H1 (cell line): ENCODE results near the gene ANKRD13C. TPM values are rescaled to one million over a fixed set of nuclear protein-coding genes. Genes with fewer than 3 reads are reported as not detected.

ENCODE experiments used
- CTCF ChIA-PET: fragments of 300-600 bp; sonication (Branson Sonifier 250); formaldehyde crosslinking; loops from one replicate; lab custom pipeline; 2021; ENCODE audit not compliant: partially characterized antibody; lab: Charles Lee
- POLR2A ChIA-PET: fragments of 300-600 bp; sonication (Branson Sonifier 250); formaldehyde crosslinking; loops from one replicate; lab custom pipeline; 2021; ENCODE audit warnings: inconsistent platforms; ENCODE audit not compliant: partially characterized antibody; lab: Charles Lee
- DNase-seq, 2 experiments: peaks; one replicate each; pipeline versions ENCODE4 v3.0.0 to v3.0.0-alpha.2; 2010 to 2022; ENCODE audit warnings: low spot score in 2 of 2, low read depth in 1 of 2, mixed read lengths in 1 of 2
- FAIRE-seq: peaks from 2 replicates; lab custom pipeline; 2011; peaks lifted over from hg19 to GRCh38; lab: Jason Lieb, UNC
- H2AFZ ChIP-seq: 2 replicates; pipeline ENCODE4 v1.8.1; 2012; ENCODE audit warnings: low read length, inconsistent platforms
- H2AK5ac ChIP-seq: 2 replicates; pipeline ENCODE4 v1.6.1; 2013; ENCODE audit warnings: low read depth, low read length
- H2BK120ac ChIP-seq: replicated peaks from 2 replicates; pipeline ENCODE3; 2013; ENCODE audit warnings: low read depth, low read length, inconsistent platforms
- H2BK12ac ChIP-seq: 2 replicates; pipeline ENCODE4 v1.6.1; 2013; ENCODE audit warnings: low read depth, low read length
- H2BK15ac ChIP-seq: 2 replicates; pipeline ENCODE4 v1.6.1; 2013; ENCODE audit warnings: low read length
- H2BK20ac ChIP-seq: 2 replicates; pipeline ENCODE4 v1.6.1; 2013; ENCODE audit warnings: low read length
- H2BK5ac ChIP-seq: 2 replicates; pipeline ENCODE4 v1.6.1; 2013; ENCODE audit warnings: low read depth, low read length
- H3K14ac ChIP-seq: 2 replicates; pipeline ENCODE4 v1.6.1; 2013; ENCODE audit warnings: inconsistent platforms; ENCODE audit not compliant: insufficient read length
- H3K18ac ChIP-seq: 2 replicates; pipeline ENCODE4 v1.6.1; 2013; ENCODE audit warnings: low read length; ENCODE audit errors: extremely low read depth
- H3K23ac ChIP-seq: 2 replicates; pipeline ENCODE4 v1.6.1; 2013; ENCODE audit warnings: inconsistent platforms; ENCODE audit not compliant: insufficient read length
- H3K23me2 ChIP-seq: 2 replicates; pipeline ENCODE4 v1.6.1; 2013; ENCODE audit warnings: low read depth, low read length
- H3K27ac ChIP-seq: 2 replicates; pipeline ENCODE4 v1.6.1; 2011; ENCODE audit warnings: low read depth, low read length, inconsistent platforms
- H3K27me3 ChIP-seq, 4 experiments: replicated peaks in 1 of 4; 1 replicate in 1 of 4; 2 replicates in 3 of 4; pipeline versions ENCODE4 v1.6.1 to v1.8.1; 2011 to 2013; ENCODE audit warnings: low read length in 3 of 4, mild to moderate bottlenecking in 3 of 4, inconsistent platforms in 2 of 4, mixed read lengths in 2 of 4, moderate library complexity in 1 of 4; ENCODE audit not compliant: control insufficient read depth in 3 of 4, insufficient read depth in 3 of 4; ENCODE audit errors: extremely low read depth in 1 of 4
- H3K36me3 ChIP-seq, 4 experiments: 2 replicates each; pipeline versions ENCODE4 v1.6.1 to v1.8.1; 2011 to 2013; ENCODE audit warnings: mild to moderate bottlenecking in 4 of 4, low read length in 3 of 4, moderate library complexity in 2 of 4, control low read depth in 1 of 4, inconsistent platforms in 1 of 4; ENCODE audit not compliant: insufficient read depth in 4 of 4, control insufficient read depth in 2 of 4
- H3K4ac ChIP-seq: replicated peaks from 2 replicates; pipeline ENCODE3; 2013; ENCODE audit warnings: low read length, low read depth, mixed read lengths, inconsistent platforms; ENCODE audit not compliant: insufficient read length
- H3K4me1 ChIP-seq, 4 experiments: replicated peaks in 1 of 4; 1 replicate in 1 of 4; 2 replicates in 3 of 4; pipeline versions ENCODE4 v1.6.1 to v1.8.1; 2011 to 2013; ENCODE audit warnings: low read length in 3 of 4, inconsistent platforms in 2 of 4, mixed read lengths in 1 of 4; ENCODE audit not compliant: insufficient read depth in 4 of 4, control insufficient read depth in 3 of 4
- H3K4me2 ChIP-seq, 2 experiments: 2 replicates each; pipeline versions ENCODE4 v1.6.1 to v1.8.1; 2011 to 2013; ENCODE audit warnings: low read depth in 2 of 2, low read length in 2 of 2, control low read depth in 1 of 2, inconsistent platforms in 1 of 2, mild to moderate bottlenecking in 1 of 2; ENCODE audit not compliant: insufficient read depth in 1 of 2
- H3K4me3 ChIP-seq, 4 experiments: fragments of 200-600, 300-600 bp in 1 of 4; sonication (generic), shearing (Covaris generic), sonication (Bioruptor Twin) in 1 of 4; 2 replicates each; pipeline versions ENCODE4 v1.5.1 to v1.8.1; 2011 to 2016; ENCODE audit warnings: low read length in 4 of 4, low read depth in 3 of 4, control low read depth in 2 of 4, inconsistent platforms in 2 of 4, mild to moderate bottlenecking in 2 of 4, mixed read lengths in 1 of 4, moderate library complexity in 1 of 4; ENCODE audit not compliant: insufficient read depth in 2 of 4; ENCODE audit errors: extremely low read depth in 1 of 4
- H3K56ac ChIP-seq: replicated peaks from 2 replicates; pipeline ENCODE3; 2013; ENCODE audit warnings: low read depth, mild to moderate bottlenecking, mixed read lengths, low read length, inconsistent platforms; ENCODE audit not compliant: insufficient read length
- H3K79me1 ChIP-seq: 2 replicates; pipeline ENCODE4 v1.6.1; 2013; ENCODE audit warnings: low read depth, low read length, control low read depth
- H3K79me2 ChIP-seq, 2 experiments: 2 replicates each; pipeline versions ENCODE4 v1.6.1 to v1.8.1; 2012 to 2013; ENCODE audit warnings: low read length in 2 of 2, mild to moderate bottlenecking in 2 of 2, inconsistent platforms in 1 of 2; ENCODE audit not compliant: insufficient read depth in 2 of 2, control insufficient read depth in 1 of 2
- H3K9ac ChIP-seq, 4 experiments: replicated peaks in 1 of 4; 1 replicate in 1 of 4; 2 replicates in 3 of 4; pipeline versions ENCODE4 v1.6.1 to v1.8.1; 2011 to 2013; ENCODE audit warnings: low read depth in 3 of 4, low read length in 3 of 4, control low read depth in 2 of 4, mild to moderate bottlenecking in 2 of 4, moderate library complexity in 2 of 4, inconsistent platforms in 1 of 4; ENCODE audit errors: extremely low read depth in 1 of 4
- H3K9me3 ChIP-seq, 2 experiments: 2 replicates each; pipeline versions ENCODE4 v1.6.1 to v1.8.1; 2012 to 2013; ENCODE audit warnings: mild to moderate bottlenecking in 2 of 2, moderate library complexity in 2 of 2, control low read depth in 1 of 2, inconsistent platforms in 1 of 2, low read depth in 1 of 2, low read length in 1 of 2, mixed read lengths in 1 of 2; ENCODE audit not compliant: insufficient read depth in 2 of 2
- H4K20me1 ChIP-seq, 2 experiments: replicated peaks in 1 of 2; 2 replicates each; pipeline versions ENCODE3 to v1.8.1; 2011 to 2013; ENCODE audit warnings: inconsistent platforms in 2 of 2, low read length in 2 of 2, mild to moderate bottlenecking in 1 of 2; ENCODE audit not compliant: insufficient read depth in 2 of 2, control insufficient read depth in 1 of 2
- H4K5ac ChIP-seq: 2 replicates; pipeline ENCODE4 v1.6.1; 2013; ENCODE audit warnings: low read length, low read depth, mixed read lengths, inconsistent platforms; ENCODE audit not compliant: insufficient read length
- H4K8ac ChIP-seq: 2 replicates; pipeline ENCODE4 v1.8.0; 2013; ENCODE audit warnings: mild to moderate bottlenecking, moderate library complexity, low read length, inconsistent platforms; ENCODE audit not compliant: insufficient read depth; ENCODE audit errors: extremely low read depth
- H4K91ac ChIP-seq: replicated peaks from 2 replicates; pipeline ENCODE3; 2013; ENCODE audit warnings: low read length, mixed read lengths, inconsistent platforms; ENCODE audit not compliant: insufficient read length
- ATF3 ChIP-seq: IDR thresholded peaks from 2 replicates; pipeline ENCODE4 v1.6.1; 2011; ENCODE audit warnings: low read depth, mild to moderate bottlenecking, low read length; ENCODE audit not compliant: insufficient read depth
- BRCA1 ChIP-seq: IDR thresholded peaks from 2 replicates; pipeline ENCODE4 v1.6.1; 2012; ENCODE audit warnings: low read depth, low read length, improper control_type of control experiment
- EP300 ChIP-seq, 2 experiments: IDR thresholded peaks; 1 replicate in 1 of 2; 2 replicates in 1 of 2; pipeline ENCODE4 v1.6.1; 2011 to 2012; ENCODE audit warnings: low read depth in 2 of 2, low read length in 2 of 2, mild to moderate bottlenecking in 2 of 2, borderline replicate concordance in 1 of 2, inconsistent platforms in 1 of 2, moderate library complexity in 1 of 2
- KDM4A ChIP-seq: IDR thresholded peaks from one replicate; pipeline ENCODE4 v1.7.1; 2012; ENCODE audit warnings: low read depth, mild to moderate bottlenecking, moderate library complexity, low read length, inconsistent platforms; ENCODE audit not compliant: severe bottlenecking
- RFX5 ChIP-seq: IDR thresholded peaks from 2 replicates; pipeline ENCODE4 v1.6.1; 2011; ENCODE audit warnings: low read depth, low read length, improper control_type of control experiment, borderline replicate concordance
- SP4 ChIP-seq: IDR thresholded peaks from 2 replicates; pipeline ENCODE4 v1.6.1; 2012; ENCODE audit warnings: low read length, inconsistent platforms
- SRF ChIP-seq: IDR thresholded peaks from 2 replicates; pipeline ENCODE4 v1.6.1; 2011; ENCODE audit warnings: mild to moderate bottlenecking, low read depth, low read length, moderate library complexity
- TAF1 ChIP-seq: IDR thresholded peaks from 2 replicates; pipeline ENCODE4 v1.6.1; 2011; ENCODE audit warnings: mild to moderate bottlenecking, low read depth, low read length
- polyA plus RNA-seq, 7 experiments: library from polyadenylated mRNA; depleted of rRNA in 3 of 7; stranded (reverse) in 5 of 7; unstranded in 2 of 7; fragments of >200 nt in 5 of 7; fragments of 200-250 nt in 2 of 7; gene quantifications; 1 replicate in 5 of 7; 2 replicates in 1 of 7; 4 replicates in 1 of 7; pipeline versions ENCODE4 v1.2.1 to v1.2.3, GENCODE V29; 2011 to 2013; ENCODE audit warnings: missing spikeins in 2 of 7, mixed read lengths in 2 of 7
- total RNA-seq: library from RNA; stranded (reverse); fragmentation: NEBNext Ultra II Directional; extraction: Animal tissue kit (Norgen Biotek cat#: 25700); gene quantifications from 2 replicates; pipeline ENCODE4 v1.2.1, GENCODE V29; 2021

ANKRD13C gene
- total and polyA plus RNA-seq, 2 of the 8 experiments (the other 6 are each of a cell fraction or from before 2014, with no cell fraction given) = 4.8 to 21.7 TPM

GRCh38 chr1:70319750-70320149 lies 34.8 kb downstream of the ANKRD13C start:
- no peaks in the 10 kb centered on the region for H3K23me2 ChIP-seq
- no peak overlapping the region for H3K14ac ChIP-seq
- no peak overlapping the region for H3K56ac ChIP-seq
- H3K27ac ChIP-seq = no peak overlapping the region
- no peaks in the 10 kb centered on the region for H3K4me1 ChIP-seq
- H3K79me1 ChIP-seq = no peaks in the 10 kb centered on the region; the same call in 1 of the 2 replicates
- H3K4me3 ChIP-seq = no peak overlapping the region
- H4K8ac ChIP-seq = no peak overlapping the region
- H3K36me3 ChIP-seq = peaks cover 0 to 3% (median 0%) of the 10 kb centered on the region in 4 experiments; a peak in 2 of 8 replicates
- no peak overlapping the region for H2BK120ac ChIP-seq
- CTCF ChIA-PET = interaction anchor here (0.8 to 1.4 kb wide), 3 partner anchors 9 to 193 kb away, joined by 3 to 5 read pairs (median 3); no protein-coding TSS in a partner anchor
- peaks cover 0 to 20% of the 10 kb centered on the region in 2 experiments; a peak in 1 of 4 replicates for H3K79me2 ChIP-seq
- no peaks in the 10 kb centered on the region for H3K9me3 ChIP-seq
- H2AK5ac ChIP-seq = no peak overlapping the region
- TF ChIP-seq RFX5 = no peak
- TF ChIP-seq SP4 = no peak
- TF ChIP-seq SRF = no peak
- TF ChIP-seq EP300 (IDR thresholded peaks at IDR 0.05; ENCODE audit: borderline replicate concordance in 1 of 2, low read depth in 2 of 2, low read length in 2 of 2) = no peak
- TF ChIP-seq BRCA1 = no peak
- TF ChIP-seq ATF3 = no peak
- TF ChIP-seq KDM4A = no peak
- TF ChIP-seq TAF1 = no peak
- TF ChIP-seq, all 59 proteins: peak for 0
- Histone ChIP-seq H3K18ac (no peak overlapping the region), H3K9ac (no peak overlapping the region), H3K23ac (no peak overlapping the region), H3K4ac (no peak overlapping the region), H2BK5ac (no peak overlapping the region), H3K4me2 (no peak overlapping the region), H3K27me3 (no peaks in the 10 kb centered on the region), H4K91ac (no peak overlapping the region), H2BK15ac (no peak overlapping the region), H4K5ac (no peak overlapping the region), H2BK12ac (no peak overlapping the region), H4K20me1 (peaks cover 0 to 1% of the 10 kb centered on the region in 2 experiments), H2AFZ (no peak overlapping the region), H2BK20ac (no peak overlapping the region)
- POLR2A ChIA-PET = interaction anchor here (0.7 to 1.8 kb wide), 2 partner anchors 34 to 91 kb away, joined by 3 to 4 read pairs; partner anchors contain the start of gene CTH
- no peak for FAIRE-seq
- no peak for DNase-seq
